GM21360 (cell line): ENCODE measurements around the gene CADPS2.

Source experiments
- ATAC-seq: cut with Tn5 transposase; IDR thresholded peaks from one replicate; pipeline ENCODE4 v1.9.1; 2021; ENCODE audit warnings: mild to moderate bottlenecking, moderate library complexity; ENCODE audit not compliant: unreplicated experiment

Gene CADPS2

GRCh38 chr7:122407195-122407594 is 479.1 kb downstream of the CADPS2 start:
- ATAC-seq = no peak

GRCh38 chr7:122403113-122403512 is 483.1 kb downstream of the CADPS2 start:
- no peak for ATAC-seq

- ATAC-seq = no peak
Measured at GRCh38 chr7:122402235-122402634, 484.0 kb downstream of the CADPS2 start.

- no peak for ATAC-seq
Measured at GRCh38 chr7:122397381-122397780, 488.9 kb downstream of the CADPS2 start.

- ATAC-seq = no peak
Measured at GRCh38 chr7:122394512-122394911, 491.7 kb downstream of the CADPS2 start.

- no peak for ATAC-seq
Measured at GRCh38 chr7:122384528-122384927, 501.7 kb downstream of the CADPS2 start.

- ATAC-seq = peak; percentile 95
Measured at GRCh38 chr7:122383934-122384333, 502.3 kb downstream of the CADPS2 start.

- no peak for ATAC-seq
Measured at GRCh38 chr7:122380992-122381391, 505.3 kb downstream of the CADPS2 start.

GRCh38 chr7:122379491-122379890 is 506.8 kb downstream of the CADPS2 start:
- ATAC-seq = no peak

- ATAC-seq = no peak
Measured at GRCh38 chr7:122369756-122370155, 516.5 kb downstream of the CADPS2 start.

GRCh38 chr7:122364761-122365280 is 521.4 kb downstream of the CADPS2 start:
- ATAC-seq = no peak

- ATAC-seq = no peak
Measured at GRCh38 chr7:122363144-122363543, 523.1 kb downstream of the CADPS2 start.

- no peak for ATAC-seq
Measured at GRCh38 chr7:122362473-122362872, 523.8 kb downstream of the CADPS2 start.

GRCh38 chr7:122354656-122355055 is 531.6 kb downstream of the CADPS2 start:
- no peak for ATAC-seq

GRCh38 chr7:122352454-122352853 is 533.8 kb downstream of the CADPS2 start:
- no peak for ATAC-seq

- no peak for ATAC-seq
Measured at GRCh38 chr7:122350701-122351100, 535.6 kb downstream of the CADPS2 start.

- ATAC-seq = no peak
Measured at GRCh38 chr7:122344303-122344620, 542.0 kb downstream of the CADPS2 start.

- ATAC-seq = no peak
Measured at GRCh38 chr7:122343601-122344302, 542.5 kb downstream of the CADPS2 start.

GRCh38 chr7:122340427-122340826 is 545.8 kb downstream of the CADPS2 start:
- ATAC-seq = no peak

GRCh38 chr7:122339145-122339904 is 546.9 kb downstream of the CADPS2 start:
- no peak for ATAC-seq

- ATAC-seq = no peak
Measured at GRCh38 chr7:122337011-122337410, 549.2 kb downstream of the CADPS2 start.

- no peak for ATAC-seq
Measured at GRCh38 chr7:122329145-122329802, 557.0 kb downstream of the CADPS2 start.
